ENCODE measurements around the gene GLYATL3.

- TF ChIP-seq POLR2A (IDR thresholded peaks at IDR 0.05) (no peak), EP300 (IDR thresholded peaks at IDR 0.05) (no peak)
- TF ChIP-seq, protein P1, sequence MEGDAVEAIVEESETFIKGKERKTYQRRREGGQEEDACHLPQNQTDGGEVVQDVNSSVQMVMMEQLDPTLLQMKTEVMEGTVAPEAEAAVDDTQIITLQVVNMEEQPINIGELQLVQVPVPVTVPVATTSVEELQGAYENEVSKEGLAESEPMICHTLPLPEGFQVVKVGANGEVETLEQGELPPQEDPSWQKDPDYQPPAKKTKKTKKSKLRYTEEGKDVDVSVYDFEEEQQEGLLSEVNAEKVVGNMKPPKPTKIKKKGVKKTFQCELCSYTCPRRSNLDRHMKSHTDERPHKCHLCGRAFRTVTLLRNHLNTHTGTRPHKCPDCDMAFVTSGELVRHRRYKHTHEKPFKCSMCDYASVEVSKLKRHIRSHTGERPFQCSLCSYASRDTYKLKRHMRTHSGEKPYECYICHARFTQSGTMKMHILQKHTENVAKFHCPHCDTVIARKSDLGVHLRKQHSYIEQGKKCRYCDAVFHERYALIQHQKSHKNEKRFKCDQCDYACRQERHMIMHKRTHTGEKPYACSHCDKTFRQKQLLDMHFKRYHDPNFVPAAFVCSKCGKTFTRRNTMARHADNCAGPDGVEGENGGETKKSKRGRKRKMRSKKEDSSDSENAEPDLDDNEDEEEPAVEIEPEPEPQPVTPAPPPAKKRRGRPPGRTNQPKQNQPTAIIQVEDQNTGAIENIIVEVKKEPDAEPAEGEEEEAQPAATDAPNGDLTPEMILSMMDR (IDR thresholded peaks at IDR 0.05): no peak
Measured at GRCh38 chr6:49539102-49539501, 39.4 kb downstream of the GLYATL3 start.
